GM19025 (cell line): ENCODE measurements around the gene EIF3A.
"Not testable (repeated sequence)": the region's sequence is repeated elsewhere in the genome, so short reads cannot be mapped to it uniquely, and the experiment has no call there.

Experiments
- ATAC-seq: cut with Tn5 transposase; IDR thresholded peaks from one replicate; pipeline ENCODE4 v1.9.1; 2021; ENCODE audit warnings: mild to moderate bottlenecking, low read depth, moderate library complexity; ENCODE audit not compliant: unreplicated experiment

Gene EIF3A, protein sequence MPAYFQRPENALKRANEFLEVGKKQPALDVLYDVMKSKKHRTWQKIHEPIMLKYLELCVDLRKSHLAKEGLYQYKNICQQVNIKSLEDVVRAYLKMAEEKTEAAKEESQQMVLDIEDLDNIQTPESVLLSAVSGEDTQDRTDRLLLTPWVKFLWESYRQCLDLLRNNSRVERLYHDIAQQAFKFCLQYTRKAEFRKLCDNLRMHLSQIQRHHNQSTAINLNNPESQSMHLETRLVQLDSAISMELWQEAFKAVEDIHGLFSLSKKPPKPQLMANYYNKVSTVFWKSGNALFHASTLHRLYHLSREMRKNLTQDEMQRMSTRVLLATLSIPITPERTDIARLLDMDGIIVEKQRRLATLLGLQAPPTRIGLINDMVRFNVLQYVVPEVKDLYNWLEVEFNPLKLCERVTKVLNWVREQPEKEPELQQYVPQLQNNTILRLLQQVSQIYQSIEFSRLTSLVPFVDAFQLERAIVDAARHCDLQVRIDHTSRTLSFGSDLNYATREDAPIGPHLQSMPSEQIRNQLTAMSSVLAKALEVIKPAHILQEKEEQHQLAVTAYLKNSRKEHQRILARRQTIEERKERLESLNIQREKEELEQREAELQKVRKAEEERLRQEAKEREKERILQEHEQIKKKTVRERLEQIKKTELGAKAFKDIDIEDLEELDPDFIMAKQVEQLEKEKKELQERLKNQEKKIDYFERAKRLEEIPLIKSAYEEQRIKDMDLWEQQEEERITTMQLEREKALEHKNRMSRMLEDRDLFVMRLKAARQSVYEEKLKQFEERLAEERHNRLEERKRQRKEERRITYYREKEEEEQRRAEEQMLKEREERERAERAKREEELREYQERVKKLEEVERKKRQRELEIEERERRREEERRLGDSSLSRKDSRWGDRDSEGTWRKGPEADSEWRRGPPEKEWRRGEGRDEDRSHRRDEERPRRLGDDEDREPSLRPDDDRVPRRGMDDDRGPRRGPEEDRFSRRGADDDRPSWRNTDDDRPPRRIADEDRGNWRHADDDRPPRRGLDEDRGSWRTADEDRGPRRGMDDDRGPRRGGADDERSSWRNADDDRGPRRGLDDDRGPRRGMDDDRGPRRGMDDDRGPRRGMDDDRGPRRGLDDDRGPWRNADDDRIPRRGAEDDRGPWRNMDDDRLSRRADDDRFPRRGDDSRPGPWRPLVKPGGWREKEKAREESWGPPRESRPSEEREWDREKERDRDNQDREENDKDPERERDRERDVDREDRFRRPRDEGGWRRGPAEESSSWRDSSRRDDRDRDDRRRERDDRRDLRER (N-terminal part only)

DNA sequence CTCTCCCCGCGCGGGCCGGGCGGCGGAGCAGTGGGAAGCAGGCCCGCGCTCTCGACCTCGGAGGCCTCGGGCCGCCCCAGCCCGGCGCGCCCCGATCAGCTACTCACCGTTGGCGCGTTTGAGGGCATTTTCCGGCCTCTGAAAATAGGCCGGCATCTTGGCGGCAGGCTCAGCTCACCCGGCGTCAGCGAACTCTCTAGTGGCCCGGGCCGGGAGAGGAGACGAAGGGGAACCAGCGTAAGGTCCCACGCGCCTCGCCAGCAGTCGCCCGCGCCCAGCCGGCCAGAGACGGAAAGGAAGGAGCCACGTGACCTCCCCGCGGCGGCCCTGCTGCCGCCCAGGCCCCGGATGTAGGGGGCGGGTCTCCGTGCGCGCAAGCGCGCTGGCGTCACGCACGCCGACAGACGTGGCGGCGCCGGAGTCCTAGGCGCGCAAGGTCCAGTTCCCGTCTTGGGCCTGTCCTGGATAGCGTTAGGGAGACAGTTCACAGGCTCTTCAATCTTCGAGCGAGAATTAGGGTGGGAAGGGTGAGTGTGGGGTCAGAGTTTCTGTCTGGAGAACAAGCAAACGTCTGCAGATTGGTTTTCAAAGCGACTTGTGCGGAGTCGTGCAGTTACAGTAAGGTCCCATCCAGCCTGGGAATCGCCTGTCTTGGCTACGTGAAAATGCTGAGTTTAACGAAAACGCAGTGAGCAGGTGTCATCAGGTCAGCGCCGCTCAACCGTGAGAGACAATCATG is at the start of gene EIF3A:
Gene EIF3A, minus strand, starts transcription at position 297 of the 739 bp plus-strand sequence. Its CDS starts 141 bp downstream, at position 156.
- peak; percentile 81 for ATAC-seq

DNA sequence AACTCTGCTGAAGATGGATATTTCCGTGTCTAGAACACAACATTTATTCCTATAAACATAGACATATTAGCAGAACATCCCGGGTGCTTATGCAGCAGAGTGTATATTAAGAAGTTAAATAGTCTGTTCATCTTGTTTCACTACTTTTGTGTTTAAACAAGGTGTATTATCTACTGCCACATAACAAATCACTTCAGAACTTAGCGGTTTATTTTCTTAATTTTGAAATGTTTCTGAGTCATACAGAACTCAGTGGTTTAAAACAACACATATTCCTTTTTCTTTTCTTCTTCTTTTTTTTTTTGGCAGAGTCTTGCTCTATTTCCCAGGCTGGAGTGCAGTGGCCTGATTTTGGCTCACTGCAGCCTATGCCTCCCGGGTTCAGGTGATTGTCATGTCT is 49.1 kb upstream of the EIF3A start:
- ATAC-seq = no peak

DNA sequence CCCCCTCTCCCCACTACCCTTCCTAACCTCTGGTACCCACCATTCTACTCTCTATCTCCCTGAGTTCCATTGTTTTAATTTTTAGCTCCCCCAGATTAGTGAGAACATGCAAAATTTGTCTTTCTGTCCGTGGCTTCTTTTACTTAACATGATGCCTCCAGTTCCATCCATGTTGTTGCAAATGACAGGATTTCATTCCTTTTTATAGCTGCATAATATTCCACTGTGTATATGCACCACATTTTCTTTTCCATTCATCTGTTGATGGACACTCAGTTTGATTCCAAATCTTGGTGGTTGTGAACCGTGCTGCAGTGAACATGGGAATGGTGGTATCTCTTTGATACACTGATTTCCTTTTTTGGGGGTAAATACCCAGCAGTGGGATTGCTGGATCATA is 45.3 kb upstream of the EIF3A start:
- no peak for ATAC-seq

DNA sequence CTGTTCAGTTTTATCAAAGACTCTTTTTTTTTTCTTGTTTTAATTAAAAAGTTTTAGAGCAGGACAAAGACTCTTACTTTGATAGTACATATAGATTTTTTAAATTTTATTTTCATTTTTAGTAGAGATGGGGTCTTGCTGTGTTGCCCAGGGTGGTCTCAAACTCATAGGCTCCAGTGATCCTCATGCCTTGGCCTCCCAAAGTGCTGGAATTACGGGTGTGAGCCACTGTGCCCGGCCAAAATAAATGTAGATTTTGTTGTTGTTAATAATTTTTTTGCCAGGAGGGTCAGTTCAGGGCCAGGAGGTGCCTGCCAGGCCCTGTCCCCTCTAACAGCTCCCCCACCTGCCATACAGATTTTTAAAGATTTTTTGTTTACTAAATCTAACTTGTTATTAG is 40.3 kb upstream of the EIF3A start:
- ATAC-seq = no peak

DNA sequence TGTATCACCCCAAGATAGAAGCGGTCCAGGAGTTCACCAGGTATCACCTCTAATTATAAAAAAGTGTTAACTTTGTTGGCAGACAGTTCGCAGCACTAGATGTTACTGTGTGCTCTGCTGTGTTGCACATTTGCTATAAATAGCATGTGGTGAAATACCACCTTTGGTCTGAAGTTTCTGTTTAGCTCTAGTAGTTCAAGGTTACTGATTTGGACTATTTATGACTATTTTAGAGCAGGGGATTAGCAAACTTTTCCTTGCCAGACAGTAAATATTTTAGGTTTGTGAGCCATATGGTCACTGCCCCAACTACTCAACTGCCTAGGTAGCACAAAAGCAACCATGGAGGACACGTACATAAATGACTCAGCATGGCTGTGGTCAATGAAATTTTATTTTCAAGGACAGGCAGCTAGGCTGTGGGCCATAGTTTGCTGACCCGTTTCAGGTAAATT is 39.8 kb upstream of the EIF3A start:
- peak; percentile 86 for ATAC-seq

DNA sequence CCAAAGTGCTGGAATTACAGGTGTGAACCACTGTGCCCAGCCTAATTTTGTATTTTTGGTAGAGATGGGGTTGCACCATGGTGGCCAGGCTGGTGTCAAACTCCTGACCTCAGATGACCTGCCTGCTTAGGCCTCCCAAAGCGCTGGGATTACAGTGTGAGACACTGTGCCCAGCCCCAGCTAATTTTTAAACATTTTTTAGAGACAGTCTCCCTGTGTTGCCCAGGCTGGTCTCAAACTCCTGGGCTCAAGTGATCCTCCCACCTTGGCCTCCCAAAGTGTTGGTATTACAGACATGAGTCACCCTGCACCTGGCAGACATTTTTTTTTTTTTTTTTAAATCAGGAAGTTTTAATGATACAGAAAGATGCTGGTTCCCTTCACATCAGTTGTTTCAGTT is 38.8 kb upstream of the EIF3A start:
- no peak for ATAC-seq

DNA sequence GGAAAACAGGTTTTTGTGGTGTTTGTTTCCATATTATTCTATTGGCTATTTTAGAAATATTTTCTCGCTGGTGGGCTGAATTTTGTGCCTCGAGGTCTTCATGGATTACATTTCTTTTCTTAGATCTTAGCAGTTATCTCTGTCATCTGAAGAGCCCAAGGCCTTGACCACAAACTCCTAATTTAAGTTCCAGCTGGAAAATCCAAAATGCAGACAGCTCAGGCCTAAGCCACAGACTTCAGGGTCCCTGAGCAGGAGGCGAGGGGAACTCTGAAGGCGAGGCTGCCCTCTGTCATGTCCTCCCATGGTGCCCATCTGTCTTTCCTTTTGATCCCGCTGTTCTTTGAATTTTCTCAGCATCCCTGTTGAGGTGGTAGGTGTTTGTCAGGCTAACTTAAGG is 37.6 kb upstream of the EIF3A start:
- ATAC-seq = no peak

DNA sequence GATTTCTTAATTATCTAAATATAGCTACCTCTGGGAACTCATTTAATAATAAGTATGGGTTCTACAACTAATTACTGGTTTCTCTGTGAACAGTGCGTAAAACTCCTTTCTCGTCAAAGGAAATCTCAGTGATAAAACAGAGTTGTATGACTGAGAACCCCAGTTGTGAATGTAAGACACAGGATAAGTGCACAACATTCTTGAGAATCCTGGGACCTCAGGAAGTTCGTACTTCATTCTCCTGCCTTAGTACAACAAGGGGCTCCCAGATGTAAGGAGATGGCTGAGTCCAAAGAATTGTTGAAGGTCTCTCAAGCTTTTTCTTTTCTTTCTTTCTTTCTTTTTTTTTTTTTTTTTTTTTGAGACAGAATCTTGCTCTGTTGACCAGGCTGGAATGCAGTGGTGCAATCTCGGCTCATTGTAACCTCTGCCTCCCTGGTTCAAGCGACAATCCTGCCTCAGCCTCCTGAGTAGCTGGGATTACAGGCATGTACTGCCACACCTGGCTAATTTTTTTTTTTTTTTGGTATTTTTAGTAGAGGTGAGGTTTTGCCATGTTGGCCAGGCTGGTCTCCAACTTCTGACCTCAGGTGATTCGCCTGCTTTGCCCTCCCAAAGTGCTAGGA is 35.8 kb upstream of the EIF3A start:
- ATAC-seq = no peak

DNA sequence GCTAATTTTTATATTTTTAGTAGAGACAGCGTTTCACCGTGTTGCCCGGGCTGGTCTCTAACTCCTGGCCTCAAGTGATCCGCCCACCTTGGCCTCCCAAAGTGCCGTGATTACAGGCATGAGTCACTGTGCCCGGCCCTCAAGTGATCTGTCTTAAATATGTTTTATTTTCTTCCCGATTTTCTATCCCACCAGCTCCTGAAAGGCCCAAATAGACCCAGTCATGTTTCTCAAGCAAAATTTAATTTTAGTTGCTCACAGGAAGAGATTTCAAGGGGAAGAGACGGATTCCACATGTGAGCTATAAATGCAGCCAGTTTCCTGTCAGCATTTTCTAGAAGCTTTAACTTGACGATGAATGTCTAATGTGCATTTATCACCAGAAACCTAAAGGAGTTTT is 35.3 kb upstream of the EIF3A start:
- no peak for ATAC-seq

DNA sequence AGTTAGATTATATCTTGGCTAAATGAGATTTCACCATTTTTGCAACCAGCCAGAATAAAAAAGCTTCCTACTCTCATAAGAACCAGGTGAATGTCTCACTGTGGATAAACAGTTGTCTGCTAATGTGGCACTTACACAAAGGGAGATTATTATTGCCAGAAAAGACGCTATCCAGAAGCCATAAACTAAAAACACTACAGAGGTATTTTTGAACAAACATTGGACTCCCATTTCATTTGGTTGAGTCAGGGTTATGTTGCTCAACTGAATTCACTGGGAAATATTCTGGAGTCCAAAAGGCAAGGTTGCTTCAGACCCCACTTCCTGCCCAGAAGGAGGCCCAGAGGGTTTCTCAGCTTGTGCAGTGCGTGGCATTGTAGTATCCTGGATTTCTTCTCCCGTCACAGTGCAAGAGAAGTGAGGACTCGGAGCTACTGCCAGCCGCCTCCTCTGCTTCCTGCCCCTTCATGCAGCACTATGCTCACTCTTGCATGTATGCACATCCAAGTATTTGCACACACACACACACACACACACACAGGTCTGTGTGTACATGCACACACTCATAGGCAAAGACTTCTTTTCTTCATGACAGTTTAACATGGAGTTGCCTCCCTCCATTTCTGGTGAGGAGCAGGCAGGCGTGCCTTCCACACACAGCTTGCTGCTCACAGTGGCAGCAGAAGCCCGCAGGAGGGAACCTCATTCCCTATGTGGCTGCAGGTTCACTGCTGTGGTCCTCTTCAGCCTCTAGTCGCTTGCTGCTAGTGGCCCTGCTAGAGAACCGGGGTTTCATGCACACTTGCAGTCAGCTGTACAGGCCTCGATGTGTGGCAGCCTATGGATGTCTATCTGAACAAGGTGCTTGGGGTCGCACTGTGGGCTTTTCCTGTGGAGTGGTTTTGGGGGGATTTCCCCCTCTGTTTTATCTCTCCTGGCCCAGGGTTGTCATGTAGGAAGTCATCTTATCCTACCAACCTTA is 33.4 kb upstream of the EIF3A start:
- no peak for ATAC-seq

DNA sequence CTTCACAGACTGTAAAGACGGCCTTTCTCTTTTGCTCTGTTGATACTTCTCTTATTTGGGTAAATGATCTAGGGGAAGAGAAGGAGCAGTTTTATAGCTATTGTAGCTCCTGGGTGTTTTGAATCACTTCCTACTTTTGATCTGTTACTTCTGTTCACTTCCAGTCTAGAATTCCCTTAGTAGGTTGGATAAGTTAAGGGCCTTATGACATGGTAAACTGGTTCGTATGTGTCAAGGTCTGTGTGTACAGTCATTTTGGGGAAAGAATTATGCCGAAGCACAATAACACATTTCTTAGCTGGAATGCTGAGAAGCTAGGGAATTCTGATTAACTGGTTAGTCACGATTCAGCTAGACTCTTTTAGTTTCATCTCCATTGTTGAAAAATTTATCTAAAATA is 31.4 kb upstream of the EIF3A start:
- no peak for ATAC-seq

DNA sequence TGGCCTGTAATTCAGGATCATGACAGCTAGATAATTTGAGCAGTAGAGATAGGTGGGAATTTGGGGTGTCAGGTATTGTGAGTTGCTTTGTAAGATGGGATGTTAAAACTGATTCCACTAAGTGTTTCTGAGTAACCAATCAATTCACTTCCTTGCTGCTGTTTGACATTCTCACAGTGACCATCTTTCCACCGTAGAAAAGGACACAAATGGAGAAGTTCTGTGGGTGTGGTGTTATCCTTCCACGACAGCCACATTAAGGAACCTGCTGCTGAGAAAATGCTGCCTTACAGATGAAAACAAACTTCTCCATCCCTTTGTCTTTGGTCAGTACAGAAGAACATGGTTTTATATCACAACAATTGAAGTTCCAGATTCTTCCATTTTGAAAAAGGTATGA is 27.2 kb upstream of the EIF3A start:
- not testable (repeated sequence) for ATAC-seq

DNA sequence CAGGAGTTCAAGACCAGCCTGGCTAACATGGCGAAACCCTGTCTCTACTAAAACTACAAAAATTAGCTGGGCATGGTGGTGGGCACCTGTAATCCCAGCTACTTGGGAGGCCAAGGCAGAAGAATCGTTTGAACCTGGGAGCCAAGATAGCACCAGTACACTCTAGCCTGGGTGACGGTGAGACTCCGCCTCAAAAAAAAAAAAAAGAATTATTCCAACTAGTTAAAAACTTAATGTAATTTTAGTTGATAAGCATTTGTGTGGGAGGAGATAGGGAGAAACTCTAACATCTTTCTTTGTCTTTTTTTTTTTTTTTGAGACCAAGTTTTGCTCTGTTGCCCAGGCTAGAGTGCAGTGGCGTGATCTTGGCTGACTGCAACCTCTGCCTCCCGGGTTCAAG is 26.5 kb upstream of the EIF3A start:
- not testable (repeated sequence) for ATAC-seq

DNA sequence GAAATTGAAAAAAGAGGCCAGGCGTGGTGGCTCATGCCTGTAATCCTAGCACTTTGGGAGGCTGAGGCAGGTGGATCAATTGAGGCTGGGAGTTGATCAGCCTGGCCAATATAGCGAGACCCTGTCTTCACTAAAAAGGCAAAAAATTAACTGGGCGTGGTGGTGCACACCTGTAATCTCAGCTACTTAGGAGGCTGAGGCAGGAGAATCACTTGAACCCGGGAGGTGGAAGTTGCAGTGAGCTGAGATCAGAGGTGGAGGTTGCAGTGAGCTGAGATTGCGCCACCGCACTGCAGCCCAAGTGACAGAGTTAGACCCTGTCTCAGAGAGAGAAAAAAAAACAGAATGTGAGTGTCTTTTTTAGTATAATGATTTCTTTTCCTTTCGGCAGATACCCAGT is 25.3 kb upstream of the EIF3A start:
- ATAC-seq = not testable (repeated sequence)

DNA sequence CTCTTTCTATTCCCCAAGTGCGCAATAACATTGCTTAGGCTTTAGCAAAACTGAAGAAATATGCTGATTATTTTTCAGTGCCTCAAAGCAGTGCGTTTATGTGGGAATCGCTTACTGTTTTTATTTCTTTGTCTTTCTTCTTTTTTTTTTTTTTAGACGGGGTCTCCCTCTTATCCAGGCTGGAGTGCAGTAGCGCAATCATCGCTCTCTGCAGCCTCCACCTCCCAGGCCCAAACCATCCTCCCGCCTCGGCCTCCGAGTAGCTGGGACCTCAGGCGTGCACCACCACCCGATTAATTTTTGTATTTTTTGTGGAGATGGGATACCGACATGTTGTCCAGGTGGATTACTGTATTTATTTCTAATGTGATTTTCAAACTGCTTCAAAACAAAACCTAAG is 24.5 kb upstream of the EIF3A start:
- no peak for ATAC-seq

DNA sequence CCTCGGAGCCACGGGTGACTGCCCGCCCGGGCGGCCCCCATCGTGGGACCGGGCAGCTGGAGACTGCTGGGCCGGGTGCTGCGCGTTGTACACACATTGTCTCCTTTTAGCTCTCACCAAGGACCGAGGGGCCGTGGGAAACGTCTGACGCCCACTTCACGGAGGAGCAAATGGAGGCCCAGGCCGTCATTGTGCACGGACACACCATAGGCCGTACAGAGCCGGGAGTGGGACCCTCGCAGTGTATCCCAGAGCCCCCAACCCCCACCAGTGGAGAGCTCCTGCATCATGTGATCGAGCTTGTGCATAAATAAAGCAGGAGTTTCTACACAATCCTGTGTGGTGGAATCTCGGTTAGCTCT is 24.0 kb upstream of the EIF3A start:
- ATAC-seq = no peak

DNA sequence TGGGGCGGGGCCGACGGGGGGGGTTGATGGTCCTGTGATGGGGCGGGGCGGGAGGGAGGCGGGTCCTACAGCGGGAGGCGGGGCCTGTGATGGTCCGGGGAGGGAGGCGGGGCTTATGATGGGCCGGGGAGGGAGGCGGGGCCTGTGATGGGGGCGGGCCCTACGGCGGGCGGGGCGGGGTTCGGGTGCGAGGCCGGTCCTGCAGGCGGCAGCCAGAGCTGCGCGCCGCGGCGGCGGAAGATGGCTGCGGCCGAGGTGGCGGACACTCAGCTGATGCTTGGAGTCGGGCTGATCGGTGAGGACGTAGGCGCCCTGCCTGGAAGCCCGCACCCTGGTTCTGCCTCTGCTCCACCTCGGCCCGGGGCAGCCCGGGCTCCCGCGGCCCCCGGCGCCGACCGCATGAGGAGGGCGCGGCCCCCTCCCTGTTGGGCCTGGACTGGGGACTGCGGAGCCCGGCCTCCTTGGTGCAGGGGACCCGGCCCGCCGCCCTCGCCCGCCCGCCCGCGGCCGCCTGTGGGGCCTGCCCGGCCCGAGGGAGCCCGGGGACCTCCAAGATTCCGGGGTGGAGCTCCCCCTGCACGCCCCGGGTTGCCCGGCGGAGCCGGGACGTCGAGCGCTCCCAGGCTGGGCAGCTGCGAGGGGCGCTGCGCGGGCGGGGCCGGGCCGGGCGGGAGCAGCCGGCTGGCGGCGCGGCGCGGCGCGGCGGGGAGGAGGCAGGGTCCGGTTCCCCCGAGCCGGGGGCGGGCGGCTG is 23.5 kb upstream of the EIF3A start, which contains the start of gene DENND10:
Gene DENND10, plus strand, starts transcription at position 211 of the 751 bp plus-strand sequence. Its CDS starts 30 bp downstream, at position 241.
- ATAC-seq = peak; percentile 85
